ENCODE data around the gene INPP5B.
"Not testable (repeated sequence)": the region's sequence is repeated elsewhere in the genome, so short reads cannot be mapped to it uniquely, and the experiment has no call there.

Gene INPP5B

DNA sequence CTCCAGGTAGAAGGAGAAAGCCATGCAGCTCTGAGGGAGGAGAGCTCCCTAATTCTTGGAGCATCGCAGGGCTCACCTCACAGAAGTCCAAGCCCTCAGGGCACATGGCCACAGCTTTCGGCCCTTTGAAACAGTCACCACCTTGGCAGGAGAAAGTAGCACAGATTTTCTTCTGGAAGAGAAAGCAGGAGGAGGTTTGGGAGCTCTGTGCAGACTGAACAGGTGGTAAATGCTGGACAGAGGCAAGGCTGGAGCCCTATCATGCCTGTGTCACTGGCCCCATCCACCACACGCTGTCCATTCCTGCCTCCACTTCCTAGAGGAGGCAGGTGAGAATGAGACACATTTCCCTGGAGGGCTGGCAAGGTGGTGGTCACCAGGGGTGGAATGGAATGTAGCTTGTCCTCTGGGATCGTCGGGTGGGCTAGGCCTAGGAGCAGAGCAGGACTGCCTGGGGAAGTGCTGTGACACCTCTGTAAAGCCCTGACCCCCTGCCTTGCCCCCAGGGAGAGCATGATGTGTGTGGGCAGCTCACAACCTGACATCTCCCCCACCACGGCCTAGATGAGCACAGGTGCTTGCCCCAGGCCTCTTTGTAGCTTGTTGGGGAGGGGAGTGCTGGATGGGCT lies 2.8 kb upstream of the INPP5B start:
- Histone ChIP-seq H3K27ac (no peak overlapping the region), H3K4me3 (no peak overlapping the region)

DNA sequence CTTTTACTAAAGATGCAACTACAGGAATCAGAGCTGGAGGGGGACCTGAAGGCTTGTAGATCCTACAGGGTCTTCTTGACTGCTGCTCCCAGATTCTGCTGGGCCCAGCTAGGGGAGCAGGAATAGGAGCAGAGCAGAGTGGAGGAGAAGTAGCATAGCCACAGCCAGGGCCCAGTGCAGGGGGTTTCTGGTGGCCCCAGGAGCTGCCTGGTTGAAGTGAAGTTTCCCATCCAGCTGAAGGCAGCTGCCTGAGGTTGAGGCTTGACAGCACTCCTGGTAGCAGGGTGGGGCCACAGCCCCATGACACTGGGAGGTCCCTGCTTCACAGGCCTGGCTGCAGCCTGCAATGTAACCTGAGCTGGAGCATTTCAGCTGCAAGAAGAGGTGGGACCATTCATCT lies 2.0 kb upstream of the INPP5B start:
- H3K4me3 ChIP-seq = no peak overlapping the region
- no peak overlapping the region for H3K27ac ChIP-seq

- H3K27ac ChIP-seq = no peak overlapping the region
- no peak overlapping the region for H3K4me3 ChIP-seq
Measured at GRCh38 chr1:37948166-37948565, 1.3 kb upstream of the INPP5B start.

GRCh38 chr1:37947364-37947763 lies 511 bp upstream of the INPP5B start:
- Histone ChIP-seq H3K4me3 (peak overlapping the region in 3 of 7 experiments; percentile 46 to 56 (median 49)), H3K27ac (peak overlapping the region in 13 of 21 experiments; percentile 12 to 93 (median 81))

GRCh38 chr1:37945743-37946702 lies 830 bp downstream of the INPP5B start:
- peak overlapping the region; percentile 54 to 93 (median 80) for H3K27ac ChIP-seq
- H3K4me3 ChIP-seq = peak overlapping the region; percentile 33 to 56 (median 46)

GRCh38 chr1:37945251-37945650 lies 1.6 kb downstream of the INPP5B start:
- no peak overlapping the region for H3K4me3 ChIP-seq
- peak overlapping the region in 8 of 21 experiments; percentile 60 to 93 (median 80) for H3K27ac ChIP-seq

- Histone ChIP-seq H3K27ac (no peak overlapping the region), H3K4me3 (no peak overlapping the region)
Measured at GRCh38 chr1:37944816-37945215, 2.0 kb downstream of the INPP5B start.

DNA sequence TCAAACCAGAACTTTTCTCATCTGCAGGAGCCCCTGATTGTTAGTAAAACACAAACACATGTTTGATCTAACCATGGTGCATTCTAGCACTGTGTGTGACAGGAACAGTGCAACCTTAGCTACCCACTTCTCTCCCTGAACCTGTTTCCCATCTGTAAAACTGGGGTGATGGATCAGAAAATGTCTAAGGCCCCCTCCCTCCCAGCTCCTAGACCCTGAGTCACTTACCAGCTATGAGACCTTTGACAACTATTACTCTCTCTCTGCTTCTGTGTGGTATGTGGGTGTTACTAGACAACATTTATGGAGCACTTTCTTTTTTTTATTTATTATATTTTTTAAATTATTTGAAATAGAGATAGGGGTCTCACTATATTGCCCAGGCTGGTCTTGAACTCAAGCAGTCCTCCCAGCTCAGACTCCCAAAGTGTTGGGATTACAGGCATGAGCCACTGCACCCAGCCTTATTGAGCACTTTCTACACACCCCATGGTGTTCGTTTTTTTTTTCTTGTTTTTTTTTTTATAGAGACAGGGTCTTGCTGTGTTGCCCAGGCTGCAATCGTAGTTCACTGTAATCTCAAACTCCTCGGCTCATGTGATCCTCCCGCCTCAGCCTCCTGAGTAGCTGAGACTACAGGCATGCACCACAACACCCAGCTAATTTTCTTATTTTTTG lies 2.6 kb downstream of the INPP5B start:
- Histone ChIP-seq H3K27ac (no peak overlapping the region), H3K4me3 (no peak overlapping the region)

- no peak overlapping the region for H3K4me3 ChIP-seq
- H3K27ac ChIP-seq = no peak overlapping the region
Measured at GRCh38 chr1:37940299-37940947, 6.4 kb downstream of the INPP5B start.

DNA sequence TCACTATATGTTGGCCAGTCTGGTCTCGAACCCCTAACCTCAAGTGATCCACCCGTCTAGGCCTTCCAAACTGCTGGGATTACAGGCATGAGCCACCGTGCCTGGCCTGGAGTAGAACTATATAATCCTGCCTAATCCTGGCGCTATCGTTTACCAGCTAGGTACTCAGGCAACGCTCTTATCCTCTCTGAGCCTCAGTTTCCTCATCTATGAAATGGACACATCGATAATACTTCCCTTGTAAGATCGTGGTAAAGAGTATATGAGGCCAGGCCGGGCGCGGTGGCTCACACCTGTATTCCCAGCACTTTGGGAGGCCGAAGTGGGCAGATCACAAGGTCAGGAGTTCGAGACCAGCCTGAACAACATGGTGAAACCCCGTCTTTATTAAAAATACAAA lies 10.1 kb downstream of the INPP5B start:
- not testable (repeated sequence) for H3K27ac ChIP-seq, H3K4me3 ChIP-seq

GRCh38 chr1:37932759-37933158 lies 14.1 kb downstream of the INPP5B start:
- no peak overlapping the region for H3K27ac ChIP-seq
- H3K4me3 ChIP-seq = no peak overlapping the region

DNA sequence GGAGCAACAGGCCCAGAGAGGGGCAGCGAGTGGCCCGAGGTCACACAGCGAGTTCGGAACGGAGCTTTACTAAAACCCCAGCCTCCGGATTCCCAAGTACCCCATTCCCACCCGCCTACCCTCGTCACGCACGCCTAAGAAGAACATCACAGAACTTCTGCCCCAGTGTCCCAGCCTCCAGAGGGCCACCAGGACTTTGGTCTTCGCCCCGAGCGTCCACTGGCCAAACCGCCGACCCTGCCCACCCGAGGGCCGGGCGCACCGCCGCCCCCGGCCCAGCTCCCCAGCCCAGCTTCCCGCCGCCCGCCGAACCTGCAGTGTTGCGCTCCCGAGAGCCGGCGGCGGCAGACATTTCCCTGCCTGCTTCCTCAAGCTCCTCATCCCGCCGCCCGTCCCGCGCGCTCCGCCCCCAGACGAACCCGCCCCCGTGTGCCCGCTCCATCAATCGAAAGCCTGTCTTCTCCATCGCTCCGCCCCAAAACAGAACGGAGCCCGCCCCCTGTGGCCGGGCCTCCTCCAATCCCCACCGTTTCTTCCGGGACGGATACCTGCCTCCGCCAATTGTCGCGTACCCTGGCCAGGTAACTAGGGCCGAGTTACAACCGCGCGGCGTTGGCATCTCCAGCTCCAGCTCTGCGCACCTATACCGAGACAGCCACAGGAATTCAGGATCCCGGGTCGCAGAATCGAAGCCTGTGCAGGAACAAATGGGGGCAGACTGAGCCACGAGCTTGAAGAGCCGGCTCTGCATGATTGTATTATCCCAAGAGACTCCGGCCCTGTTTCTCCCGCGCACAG lies 15.3 kb downstream of the INPP5B start:
- H3K4me3 ChIP-seq = peak overlapping the region; percentile 70 to 94 (median 78)
- peak overlapping the region; percentile 51 to 88 (median 78) for H3K27ac ChIP-seq

DNA sequence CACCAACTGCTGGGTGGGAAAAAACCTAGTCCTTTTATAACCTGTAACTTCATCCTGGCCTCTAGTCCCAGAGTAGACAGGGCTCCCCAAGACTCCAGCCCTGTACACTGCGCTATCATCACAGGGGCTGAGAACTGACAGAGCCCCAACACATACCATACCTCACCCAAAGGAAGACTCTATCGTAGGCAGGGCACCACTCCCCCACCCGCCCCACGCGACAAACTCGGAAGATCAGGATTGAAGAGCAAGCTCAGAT lies 15.8 kb downstream of the INPP5B start:
- H3K4me3 ChIP-seq = peak overlapping the region; percentile 70 to 94 (median 78)
- H3K27ac ChIP-seq = peak overlapping the region; percentile 51 to 88 (median 78)

GRCh38 chr1:37930246-37931101 lies 16.4 kb downstream of the INPP5B start:
- H3K4me3 ChIP-seq = peak overlapping the region; percentile 70 to 94 (median 78)
- H3K27ac ChIP-seq = peak overlapping the region in 18 of 21 experiments; percentile 59 to 88 (median 78)

DNA sequence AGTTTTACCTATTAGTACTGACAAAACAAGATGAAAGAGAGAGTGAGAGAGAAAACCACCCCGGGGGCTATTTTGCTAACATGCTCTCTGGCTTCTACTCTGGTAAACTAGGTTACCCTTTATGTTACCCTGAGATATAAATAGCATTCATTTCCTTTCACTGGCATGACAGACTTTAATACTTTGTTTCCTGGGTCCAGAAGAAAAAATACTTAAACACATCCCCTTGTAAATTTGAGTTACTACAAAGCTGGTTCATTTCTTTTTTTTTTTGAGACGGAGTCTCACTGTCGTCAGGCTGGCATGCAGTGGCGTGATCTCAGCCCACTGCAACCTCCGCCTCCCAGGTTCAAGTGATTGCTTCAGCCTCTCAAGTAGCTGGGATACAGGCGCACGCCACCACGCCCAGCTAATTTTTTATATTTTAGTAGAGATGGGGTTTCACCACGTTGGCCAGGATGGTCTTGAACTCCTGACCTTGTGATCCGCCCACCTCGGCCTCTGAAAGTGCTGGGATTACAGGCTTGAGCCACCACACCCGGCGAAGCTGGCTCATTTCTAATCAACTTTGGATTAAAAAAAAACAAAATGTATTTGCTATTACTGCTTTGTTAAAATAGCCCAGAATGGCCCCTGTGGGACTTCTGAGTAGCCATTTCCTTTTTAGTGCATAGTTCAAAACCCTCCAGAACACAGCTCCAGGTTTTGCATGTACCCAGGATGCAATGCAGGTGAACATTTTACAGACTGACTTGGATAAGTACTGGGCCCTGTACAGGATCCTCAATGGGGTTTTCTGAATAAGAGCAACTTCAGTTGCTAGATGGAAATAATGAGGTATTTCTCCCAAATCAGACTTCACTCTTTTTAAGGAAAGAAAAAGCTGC lies 20.6 kb downstream of the INPP5B start:
- H3K4me3 ChIP-seq = no peak overlapping the region
- peak overlapping the region in 6 of 21 experiments; percentile 2 to 56 (median 18) for H3K27ac ChIP-seq

DNA sequence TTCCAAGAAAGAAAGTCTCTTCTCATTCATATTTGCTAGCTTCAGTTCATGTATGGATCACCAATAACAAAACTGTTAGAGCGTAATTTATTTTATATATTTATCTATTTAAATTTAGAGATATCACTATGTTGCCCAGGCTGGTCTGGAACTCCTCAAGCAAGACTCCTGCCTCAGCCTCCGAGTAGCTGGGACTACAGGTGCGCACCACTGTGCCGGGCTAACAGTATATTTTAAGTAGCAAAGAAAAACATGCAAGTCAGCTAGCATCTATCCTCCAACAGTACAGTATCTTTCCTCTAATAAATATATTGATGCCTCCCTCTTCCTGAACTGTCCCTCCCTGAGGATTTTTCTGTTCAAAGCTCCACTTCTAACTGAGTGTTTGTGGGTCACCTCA lies 21.5 kb downstream of the INPP5B start:
- peak overlapping the region in 3 of 21 experiments; percentile 17 to 56 (median 20) for H3K27ac ChIP-seq
- no peak overlapping the region for H3K4me3 ChIP-seq

- no peak overlapping the region for H3K4me3 ChIP-seq
- no peak overlapping the region for H3K27ac ChIP-seq
Measured at GRCh38 chr1:37923551-37923889, 23.3 kb downstream of the INPP5B start.

Data from skin epidermis (tissue), 12 donors.